ENCODE results near the gene UBTD1.

The UBTD1 gene

GRCh38 chr10:97498076-97498840 is 466 bp upstream of the UBTD1 start, which contains the start of gene MMS19:
Gene MMS19, minus strand, starts transcription at chr10:97498422. Its CDS starts 38 bp downstream, at chr10:97498384.
- Histone ChIP-seq H3K4me2 (peak within 1 kb of the TSS; percentile 98), H3K27me3 (peaks cover 37% of the 10 kb centered on the region), H3K36me3 (peaks cover 18% of the 10 kb centered on the region), H4K20me1 (peaks cover 70% of the 10 kb centered on the region), H3K9ac (peak within 1 kb of the TSS; percentile 87), H3K4me1 (peaks cover 52% of the 10 kb centered on the region), H3K27ac (peak within 1 kb of the TSS; percentile 89), H3K4me3 (peak within 1 kb of the TSS; percentile 85), H3K9me3 (no peaks in the 10 kb centered on the region)
- no peak for TF ChIP-seq Cebpa-rat (IDR thresholded peaks at IDR 0.05)

- TF ChIP-seq Cebpa-rat (IDR thresholded peaks at IDR 0.05): no peak
- Histone ChIP-seq H3K27ac (no peak overlapping the region), H4K20me1 (peaks cover 56% of the 10 kb centered on the region), H3K27me3 (peaks cover 37% of the 10 kb centered on the region), H3K4me3 (peak overlapping the region; percentile 85), H3K4me2 (peak overlapping the region; percentile 98), H3K9me3 (no peaks in the 10 kb centered on the region), H3K9ac (peak overlapping the region; percentile 72), H3K4me1 (peaks cover 38% of the 10 kb centered on the region), H3K36me3 (0 out of 2 replicates have a peak, but pooled peaks cover 8% of the 10 kb centered on the region)
Observed at GRCh38 chr10:97499561-97500296, 1.0 kb downstream of the UBTD1 start.

- Histone ChIP-seq H3K4me2 (peak overlapping the region; percentile 98), H3K27ac (no peak overlapping the region), H3K9me3 (no peaks in the 10 kb centered on the region), H3K36me3 (0 out of 2 replicates have a peak, but pooled peaks cover 8% of the 10 kb centered on the region), H3K9ac (no peak overlapping the region), H3K4me3 (no peak overlapping the region), H3K27me3 (peaks cover 37% of the 10 kb centered on the region), H3K4me1 (peaks cover 33% of the 10 kb centered on the region), H4K20me1 (peaks cover 51% of the 10 kb centered on the region)
- no peak for TF ChIP-seq Cebpa-rat (IDR thresholded peaks at IDR 0.05)
Observed at GRCh38 chr10:97500297-97500575, 1.5 kb downstream of the UBTD1 start.

- no peaks in the 10 kb centered on the region for H3K9me3 ChIP-seq
- H3K9ac ChIP-seq: no peak overlapping the region
- peaks cover 37% of the 10 kb centered on the region for H3K27me3 ChIP-seq
- no peak overlapping the region for H3K4me3 ChIP-seq
- peaks cover 11% of the 10 kb centered on the region for H3K4me1 ChIP-seq
- H3K4me2 ChIP-seq: no peak overlapping the region
- no peak for TF ChIP-seq Cebpa-rat (IDR thresholded peaks at IDR 0.05)
- H3K36me3 ChIP-seq: no peaks in the 10 kb centered on the region
- H4K20me1 ChIP-seq: peaks cover 26% of the 10 kb centered on the region
- no peak overlapping the region for H3K27ac ChIP-seq
Observed at GRCh38 chr10:97502916-97503315, 4.2 kb downstream of the UBTD1 start.

GRCh38 chr10:97503406-97503805 is 4.7 kb downstream of the UBTD1 start:
- Histone ChIP-seq H3K4me1 (peaks cover 11% of the 10 kb centered on the region), H3K4me3 (no peak overlapping the region), H3K4me2 (no peak overlapping the region), H3K36me3 (no peaks in the 10 kb centered on the region), H4K20me1 (peaks cover 26% of the 10 kb centered on the region), H3K9ac (no peak overlapping the region), H3K27ac (no peak overlapping the region), H3K9me3 (no peaks in the 10 kb centered on the region), H3K27me3 (peaks cover 37% of the 10 kb centered on the region)
- no peak for TF ChIP-seq Cebpa-rat (IDR thresholded peaks at IDR 0.05)

GRCh38 chr10:97505152-97505551 is 6.4 kb downstream of the UBTD1 start:
- Histone ChIP-seq H4K20me1 (peaks cover 12% of the 10 kb centered on the region), H3K4me1 (peaks cover under 1% of the 10 kb centered on the region; the same call in 1 of the 2 replicates), H3K27me3 (peaks cover 23% of the 10 kb centered on the region), H3K27ac (no peak overlapping the region), H3K9ac (no peak overlapping the region), H3K4me2 (no peak overlapping the region), H3K36me3 (no peaks in the 10 kb centered on the region), H3K4me3 (no peak overlapping the region), H3K9me3 (no peaks in the 10 kb centered on the region)
- TF ChIP-seq Cebpa-rat (IDR thresholded peaks at IDR 0.05): no peak

GRCh38 chr10:97506199-97506991 is 7.7 kb downstream of the UBTD1 start:
- Histone ChIP-seq H4K20me1 (no peaks in the 10 kb centered on the region), H3K9ac (no peak overlapping the region), H3K4me2 (no peak overlapping the region), H3K27ac (no peak overlapping the region), H3K4me1 (no peaks in the 10 kb centered on the region), H3K36me3 (no peaks in the 10 kb centered on the region), H3K9me3 (no peaks in the 10 kb centered on the region), H3K27me3 (peaks cover 11% of the 10 kb centered on the region), H3K4me3 (no peak overlapping the region)
- TF ChIP-seq Cebpa-rat (IDR thresholded peaks at IDR 0.05): no peak

- Histone ChIP-seq H3K4me3 (no peak overlapping the region), H4K20me1 (no peaks in the 10 kb centered on the region), H3K9ac (no peak overlapping the region), H3K27ac (no peak overlapping the region), H3K36me3 (no peaks in the 10 kb centered on the region), H3K9me3 (no peaks in the 10 kb centered on the region), H3K4me2 (no peak overlapping the region), H3K4me1 (no peaks in the 10 kb centered on the region), H3K27me3 (no peaks in the 10 kb centered on the region)
- TF ChIP-seq Cebpa-rat (IDR thresholded peaks at IDR 0.05): no peak
Observed at GRCh38 chr10:97508342-97508741, 9.6 kb downstream of the UBTD1 start.

GRCh38 chr10:97509120-97509680 is 10.5 kb downstream of the UBTD1 start:
- H3K27me3 ChIP-seq: no peaks in the 10 kb centered on the region
- H3K9me3 ChIP-seq: no peaks in the 10 kb centered on the region
- no peak overlapping the region for H3K4me2 ChIP-seq
- no peak for TF ChIP-seq Cebpa-rat (IDR thresholded peaks at IDR 0.05)
- H3K27ac ChIP-seq: no peak overlapping the region
- H3K4me3 ChIP-seq: no peak overlapping the region
- H3K4me1 ChIP-seq: no peaks in the 10 kb centered on the region
- H4K20me1 ChIP-seq: no peaks in the 10 kb centered on the region
- H3K9ac ChIP-seq: no peak overlapping the region
- no peaks in the 10 kb centered on the region for H3K36me3 ChIP-seq
